OCI-LY3 (cell line): Measurements from ENCODE around the gene NODAL.

Source experiments
- CTCF ChIP-seq: fragments of 200-600, 300-600 bp; sonication (generic); IDR thresholded peaks from 2 replicates; pipeline ENCODE4 v1.5.1; 2014; ENCODE audit warnings: antibody characterized with exemption, low read length, low read depth
- EZH2phosphoT487 ChIP-seq: fragments of 200-600 bp; shearing (Covaris generic); IDR thresholded peaks from 2 replicates; pipeline ENCODE4 v1.6.1; 2018; ENCODE audit warnings: antibody characterized with exemption, mixed run types, low read depth

- TF ChIP-seq CTCF: no peak
- no peak for TF ChIP-seq EZH2phosphoT487
These were observed at the start of gene NODAL for GRCh38 chr10:70441161-70441894.
